Left renal pelvis (tissue), 4 donors: ENCODE results near the gene MBNL2. TPM values are rescaled to one million over a fixed set of nuclear protein-coding genes. Genes with fewer than 3 reads are reported as not detected.

Experiments used
- DNase-seq, 4 donors: peaks; one replicate each; pipeline ENCODE4 v3.0.0-alpha.2; 2013; ENCODE audit warnings: low read depth in 4 of 4, low spot score in 3 of 4
- polyA plus RNA-seq, 4 donors: library from polyadenylated mRNA; unstranded; fragments of 120-200 nt; gene quantifications; one replicate each; pipeline ENCODE4 v1.2.1, GENCODE V29; 2013; ENCODE audit not compliant: insufficient read length in 4 of 4

Gene MBNL2, protein sequence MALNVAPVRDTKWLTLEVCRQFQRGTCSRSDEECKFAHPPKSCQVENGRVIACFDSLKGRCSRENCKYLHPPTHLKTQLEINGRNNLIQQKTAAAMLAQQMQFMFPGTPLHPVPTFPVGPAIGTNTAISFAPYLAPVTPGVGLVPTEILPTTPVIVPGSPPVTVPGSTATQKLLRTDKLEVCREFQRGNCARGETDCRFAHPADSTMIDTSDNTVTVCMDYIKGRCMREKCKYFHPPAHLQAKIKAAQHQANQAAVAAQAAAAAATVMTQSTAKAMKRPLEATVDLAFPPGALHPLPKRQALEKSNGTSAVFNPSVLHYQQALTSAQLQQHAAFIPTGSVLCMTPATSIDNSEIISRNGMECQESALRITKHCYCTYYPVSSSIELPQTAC
- 10 to 100 TPM; 59.9 to 78.3 (median 63.9) TPM for polyA plus RNA-seq

DNA sequence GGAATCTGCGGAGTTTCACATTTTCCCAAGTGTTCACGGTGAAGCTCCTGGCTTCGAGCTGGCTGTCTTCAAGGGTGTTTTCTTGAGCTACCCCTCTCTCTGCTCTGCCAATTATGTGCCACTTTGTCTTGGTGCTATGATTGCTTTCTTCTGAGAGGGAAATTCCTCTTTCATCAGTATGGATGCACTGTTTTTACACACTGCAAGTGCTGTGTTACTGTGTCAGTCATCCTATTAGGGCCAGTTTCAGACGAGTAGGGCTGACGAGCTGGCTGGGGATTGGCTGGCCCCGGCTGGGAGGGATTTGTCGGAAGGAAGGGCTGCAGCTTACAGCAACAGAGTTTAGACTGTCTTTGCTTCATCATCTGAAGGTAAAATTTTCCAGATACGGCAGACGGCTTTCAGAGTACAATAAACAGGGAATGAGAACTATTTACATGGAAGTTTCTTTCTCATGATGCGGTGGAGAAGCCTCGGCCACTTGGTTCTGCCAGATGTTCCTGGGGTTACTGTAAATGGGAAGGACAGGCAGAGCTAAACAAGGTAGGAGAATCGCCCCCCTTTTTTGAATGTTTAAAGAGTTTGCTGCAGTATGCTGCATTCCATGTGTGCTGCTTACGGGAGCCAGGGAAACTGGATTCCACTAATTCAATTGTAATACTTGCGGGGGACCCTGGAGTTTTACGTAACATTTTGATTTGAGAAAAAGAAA is at the start of gene MBNL2:
Gene MBNL2 (plus strand): TSS at position 345 of the 712 bp plus-strand sequence. CDS start 53,903 bp downstream, outside the sequence.
- DNase-seq = peak; percentile 84 to 90 (median 88)

DNA sequence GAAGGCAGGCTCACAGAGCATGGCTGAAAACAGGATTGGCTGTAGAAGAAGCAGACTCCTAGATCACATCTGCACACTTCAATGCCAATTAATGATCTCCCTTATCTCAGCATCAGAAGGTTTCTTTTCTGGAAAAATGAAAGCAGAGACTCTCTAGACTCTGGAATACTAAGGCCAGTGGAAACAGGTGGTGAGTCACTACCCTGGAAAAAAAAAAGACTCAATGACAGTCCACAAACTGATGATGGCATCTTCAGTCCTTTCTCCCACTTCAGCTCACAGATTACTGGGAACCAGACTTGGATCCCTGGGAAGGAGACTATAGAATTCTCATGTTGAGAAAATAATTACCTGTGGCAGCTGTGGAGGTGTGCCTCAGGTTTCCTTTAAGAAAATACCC is 47.5 kb upstream of the MBNL2 start:
- DNase-seq = no peak

DNA sequence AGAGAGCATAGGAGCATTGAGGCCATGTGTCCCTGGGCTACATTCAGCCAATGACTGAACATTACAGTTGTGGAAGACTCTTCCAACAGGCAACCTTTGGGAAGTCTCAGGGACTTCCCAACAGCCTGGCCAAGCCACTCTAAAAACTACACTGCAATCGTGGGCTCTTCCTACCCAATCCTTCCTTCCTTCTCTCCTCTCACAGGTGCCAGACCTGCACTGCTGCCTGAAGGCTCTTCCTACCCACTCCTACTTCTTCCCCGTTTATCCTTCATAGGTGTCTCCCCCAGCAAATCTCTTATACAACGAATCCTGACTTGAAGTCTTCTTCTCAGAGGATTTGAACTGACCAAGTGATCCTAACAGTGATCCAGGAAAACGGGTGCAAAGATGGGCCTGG is 47.1 kb upstream of the MBNL2 start:
- no peak for DNase-seq

DNA sequence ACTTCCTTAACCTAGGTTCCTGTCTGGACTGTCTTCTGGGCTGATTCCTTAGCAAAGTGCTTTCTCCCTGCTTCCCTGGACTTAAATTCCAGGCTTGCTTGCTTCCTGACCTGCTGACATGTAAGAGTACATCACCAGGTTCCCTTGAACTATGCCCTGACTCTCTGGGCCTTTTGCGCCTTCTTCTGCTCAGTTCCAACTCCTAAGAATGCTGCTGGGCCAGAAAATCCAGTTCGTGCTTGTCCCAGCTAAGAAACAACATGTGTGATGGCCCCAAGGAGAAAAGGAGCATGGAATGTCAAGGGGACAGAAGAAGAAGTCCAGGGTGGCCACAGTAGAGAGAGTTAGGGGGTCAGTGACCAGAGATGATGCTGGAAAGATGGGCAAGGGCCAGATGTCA is 42.6 kb upstream of the MBNL2 start:
- no peak for DNase-seq

DNA sequence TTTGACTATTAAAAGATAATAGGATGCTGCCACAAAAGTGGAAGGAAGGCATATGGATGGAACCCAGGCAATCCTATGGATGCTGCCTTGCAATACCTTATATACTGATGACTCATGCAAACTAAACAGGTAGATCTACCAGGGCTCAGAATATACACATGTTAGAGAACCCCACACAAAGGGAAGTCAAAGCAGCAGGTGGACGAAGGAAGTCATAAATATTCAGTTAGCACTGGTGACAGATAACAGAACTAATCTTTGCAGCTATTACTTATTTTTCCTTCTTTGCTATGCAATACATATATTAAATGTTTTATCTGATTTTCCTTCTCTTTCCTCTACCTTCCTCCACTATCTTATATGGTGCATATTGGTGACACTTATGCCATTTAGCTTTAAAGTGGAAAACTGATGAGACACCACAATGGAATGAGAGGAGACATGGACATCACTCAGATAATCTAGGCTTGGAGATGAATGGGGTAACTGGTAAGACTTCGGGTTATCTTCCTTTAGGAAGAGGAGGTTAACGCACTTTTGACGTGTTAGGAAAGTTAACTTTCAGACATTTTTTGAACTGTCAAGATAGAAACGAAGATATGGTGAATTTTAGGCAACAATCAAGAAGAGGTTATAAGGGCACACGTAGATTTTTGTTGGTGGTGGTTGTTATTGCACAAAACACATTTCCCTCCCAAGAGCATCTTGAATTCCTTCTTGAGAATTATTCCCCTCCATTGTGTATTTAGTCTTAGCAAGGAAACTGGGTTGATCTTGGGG is 39.8 kb upstream of the MBNL2 start:
- no peak for DNase-seq

DNA sequence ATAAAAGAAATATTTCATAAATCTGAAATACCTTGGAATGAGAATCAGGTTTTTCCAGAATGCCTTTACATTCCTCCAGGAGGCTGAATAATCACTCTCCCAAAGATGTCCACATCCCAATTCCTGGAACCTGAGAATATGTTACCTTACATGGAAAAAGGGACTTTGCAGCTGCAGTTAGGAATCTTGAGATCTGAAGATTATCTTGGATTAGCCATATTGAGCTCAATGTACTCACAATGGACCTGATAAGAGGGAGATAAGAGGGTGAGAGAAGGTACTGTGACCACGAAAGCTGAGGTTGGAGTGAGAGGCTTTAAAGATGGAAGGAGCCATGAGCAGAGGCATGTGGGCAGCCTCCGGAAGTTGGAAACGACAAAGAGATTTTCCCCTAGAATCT is 36.8 kb upstream of the MBNL2 start:
- DNase-seq = no peak

DNA sequence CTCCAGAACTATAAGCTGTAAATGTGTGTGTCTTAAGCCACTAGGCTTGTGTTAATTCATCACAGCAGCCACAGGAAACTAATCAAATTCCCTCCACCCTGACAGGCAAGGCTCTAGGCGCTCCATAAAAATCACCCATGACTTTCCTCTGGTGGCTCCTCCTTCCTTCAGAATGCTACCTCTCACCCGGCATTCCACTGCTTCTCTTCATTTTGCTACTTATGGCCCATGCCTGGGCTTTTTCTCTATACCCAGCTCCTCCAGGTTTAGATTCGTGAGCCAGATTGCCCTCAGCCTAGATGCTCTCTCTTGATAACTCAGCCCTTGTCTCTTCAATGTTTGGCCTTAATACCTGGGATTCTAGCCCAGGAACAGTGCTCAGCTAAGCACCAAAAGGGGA is 36.4 kb upstream of the MBNL2 start:
- DNase-seq = no peak

DNA sequence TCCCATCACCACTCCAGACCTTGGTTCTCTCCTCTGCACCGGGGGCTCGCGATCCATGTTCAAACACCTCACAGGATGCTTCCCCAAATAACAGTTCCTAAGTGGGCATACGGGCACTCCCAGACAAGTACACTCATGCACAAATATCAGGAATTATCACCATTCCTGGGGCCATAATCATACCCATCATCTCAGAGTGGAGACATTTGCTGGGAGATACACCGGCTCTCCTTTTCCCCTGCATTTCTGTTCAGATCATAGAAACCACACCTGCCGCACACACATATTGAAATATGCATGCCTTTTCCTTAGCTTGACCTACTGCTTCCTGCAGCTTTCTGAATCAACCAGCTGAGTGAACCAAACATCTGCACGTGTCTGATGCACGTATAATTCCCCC is 33.9 kb upstream of the MBNL2 start:
- no peak for DNase-seq

DNA sequence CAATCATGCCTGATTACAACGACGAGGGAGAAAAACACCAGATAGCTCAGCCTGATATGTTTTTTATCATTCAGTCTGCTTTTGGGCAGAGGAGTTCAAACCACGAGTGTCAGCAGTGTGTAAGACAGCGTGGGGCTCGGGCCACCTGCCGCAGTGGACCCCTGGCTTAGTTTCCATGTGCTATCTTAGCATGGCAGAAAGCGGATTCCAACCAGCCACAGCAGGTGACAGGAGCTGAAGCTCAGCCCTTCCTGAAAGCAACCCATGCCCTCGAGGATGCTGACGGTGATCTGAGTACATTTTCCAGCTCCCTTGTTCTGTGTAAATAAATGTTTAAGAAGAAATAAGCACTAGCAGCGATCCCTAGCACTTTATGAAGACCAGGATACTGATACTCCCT is 32.2 kb upstream of the MBNL2 start:
- DNase-seq = no peak

DNA sequence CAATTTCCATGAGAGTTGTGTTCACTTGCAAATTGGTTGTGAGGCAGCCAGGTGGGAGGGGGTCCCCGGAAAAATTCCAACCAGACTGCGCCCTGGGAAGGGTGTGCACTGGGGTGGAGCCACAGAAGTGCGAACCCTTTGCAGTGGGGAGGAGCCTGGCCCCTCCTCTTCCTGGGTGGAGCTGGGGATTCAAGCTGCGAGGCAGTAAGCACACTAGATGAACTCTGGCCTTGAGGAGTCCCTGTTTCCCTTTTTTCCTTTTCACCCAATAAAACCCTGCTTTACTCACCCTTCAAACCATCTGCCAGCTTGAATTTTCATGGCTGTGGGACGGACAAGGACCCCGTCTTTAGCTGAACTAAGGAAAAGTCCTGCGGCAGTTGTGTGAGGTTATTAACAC is 31.0 kb upstream of the MBNL2 start:
- no peak for DNase-seq

DNA sequence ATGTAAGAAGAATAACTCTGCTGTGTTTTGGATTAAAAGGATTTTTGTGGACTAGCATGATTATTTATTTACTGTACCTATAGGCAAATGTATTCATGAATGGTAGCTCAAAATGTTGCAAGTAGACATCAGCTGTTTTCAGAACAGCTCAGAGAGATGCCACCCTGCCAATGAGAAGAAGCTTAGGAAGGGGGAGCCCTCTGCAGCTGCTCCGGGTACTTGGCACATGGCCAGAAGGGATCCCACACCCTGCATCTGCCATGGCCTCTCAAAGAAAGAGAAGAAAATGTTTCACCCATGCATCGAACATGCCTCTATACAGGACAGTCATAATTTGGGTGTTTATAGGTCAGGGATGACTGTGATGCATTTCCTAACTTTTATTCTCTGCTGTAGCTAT is 30.5 kb upstream of the MBNL2 start:
- no peak for DNase-seq

DNA sequence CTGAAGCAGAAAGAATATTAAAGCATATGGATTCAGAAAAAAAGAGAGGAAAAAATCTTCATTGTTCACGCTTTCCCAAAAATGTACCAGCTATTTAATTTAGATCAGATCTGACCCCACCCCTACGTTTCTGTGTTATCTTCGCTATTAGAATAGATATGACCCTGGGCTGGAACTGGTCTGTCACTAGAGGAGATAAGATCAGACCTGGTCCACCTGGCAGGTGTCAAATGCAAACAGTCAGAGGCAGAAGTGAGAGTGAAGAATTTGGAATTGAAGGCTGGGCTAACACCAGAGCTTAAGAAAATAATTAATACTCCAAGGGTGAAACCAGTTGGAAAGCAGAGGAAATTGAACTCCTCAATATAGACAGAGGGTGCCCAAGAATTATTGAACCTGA is 30.0 kb upstream of the MBNL2 start:
- DNase-seq = no peak

DNA sequence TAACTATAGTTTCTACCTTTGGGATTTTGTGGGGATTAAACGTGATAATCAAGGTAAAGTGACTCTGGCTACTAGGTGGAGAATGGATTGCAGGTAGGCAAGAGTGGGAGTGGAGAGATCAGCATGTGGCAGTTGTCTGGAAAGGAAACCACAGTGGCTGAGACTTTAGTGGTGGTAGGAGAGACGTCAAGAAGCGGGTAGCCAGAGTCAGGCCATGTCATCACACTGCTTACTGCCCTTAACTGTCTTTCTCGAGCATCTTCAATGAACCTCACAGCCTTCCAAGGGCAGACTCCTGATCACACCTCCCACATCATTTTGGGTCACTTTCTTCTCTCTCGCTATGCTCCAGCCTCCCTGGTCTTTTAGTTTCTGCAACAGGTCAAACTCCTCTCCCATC is 28.6 kb upstream of the MBNL2 start:
- no peak for DNase-seq

DNA sequence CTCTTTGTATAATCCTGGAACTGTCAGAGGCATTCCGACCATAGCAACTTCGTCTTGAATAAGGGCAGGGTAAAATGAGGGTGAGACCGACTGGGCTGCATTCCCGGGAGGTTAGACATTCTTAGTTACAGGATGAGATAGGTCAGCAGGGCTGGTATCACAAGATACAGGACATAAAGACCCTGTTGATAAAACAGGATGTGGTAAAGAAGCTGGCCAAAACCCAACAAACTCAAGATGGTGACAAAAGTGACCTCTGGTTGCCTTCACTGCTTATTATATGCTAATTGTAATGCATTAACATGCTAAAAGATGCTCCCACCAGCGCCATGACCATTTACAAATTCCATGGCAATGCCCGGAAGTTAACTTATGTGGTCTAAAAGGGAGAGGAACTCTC is 27.7 kb upstream of the MBNL2 start:
- DNase-seq = no peak

DNA sequence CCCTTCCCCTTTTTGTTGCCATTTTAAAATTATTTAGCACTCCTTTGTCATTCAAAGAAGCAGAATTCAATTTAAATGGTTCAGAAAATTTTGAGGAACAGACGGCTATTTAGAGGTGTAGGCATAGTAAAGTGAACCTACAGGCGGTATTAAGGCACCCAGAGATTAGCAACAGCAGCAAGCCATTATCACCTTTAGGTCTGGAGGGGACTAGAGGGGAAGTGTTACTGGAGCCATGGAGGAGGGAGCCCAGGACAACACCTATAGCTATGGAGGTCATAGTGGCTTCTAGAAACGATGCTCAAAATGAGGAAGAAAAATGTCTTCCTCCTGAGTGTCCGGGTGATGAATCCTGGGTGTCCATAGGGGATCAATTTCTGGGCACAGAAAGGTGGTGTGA is 25.8 kb upstream of the MBNL2 start:
- no peak for DNase-seq

DNA sequence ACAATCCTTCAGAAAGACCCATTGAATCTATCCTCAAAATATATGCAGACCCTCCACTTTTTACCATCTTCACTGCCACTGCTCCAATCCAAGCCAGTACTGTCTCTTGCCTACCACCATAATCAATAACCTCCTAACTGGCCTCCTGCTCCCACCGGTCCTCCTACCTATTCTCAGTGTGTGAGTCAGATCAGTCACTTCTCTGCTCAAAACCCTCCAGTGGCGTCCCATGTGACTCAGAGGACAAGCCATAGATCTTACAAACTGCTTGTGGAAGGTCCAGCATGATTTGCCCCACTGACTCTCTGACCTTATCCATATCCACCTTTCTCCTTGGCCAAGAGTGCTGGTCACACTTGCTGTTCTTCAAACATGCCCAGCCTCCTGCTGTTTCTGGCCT is 23.4 kb upstream of the MBNL2 start:
- DNase-seq = no peak

DNA sequence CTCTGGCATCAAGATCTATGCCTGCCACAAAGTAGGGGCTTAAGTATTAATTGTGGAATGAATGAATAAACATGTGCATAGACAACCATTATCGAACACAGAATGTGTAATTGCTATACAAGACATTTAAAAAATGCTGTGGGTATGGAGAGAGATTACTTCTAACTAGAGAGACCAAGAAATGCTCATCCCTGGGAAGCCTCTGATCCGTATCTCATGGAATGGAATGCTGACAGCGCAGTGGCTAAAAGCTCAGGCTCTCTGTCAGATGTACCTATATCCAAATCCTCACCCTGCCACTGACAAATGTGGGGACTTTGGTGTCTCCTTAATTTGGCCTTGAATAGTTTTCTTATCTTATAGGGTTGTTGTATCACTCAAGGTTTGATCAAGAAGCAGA is 22.7 kb upstream of the MBNL2 start:
- no peak for DNase-seq

DNA sequence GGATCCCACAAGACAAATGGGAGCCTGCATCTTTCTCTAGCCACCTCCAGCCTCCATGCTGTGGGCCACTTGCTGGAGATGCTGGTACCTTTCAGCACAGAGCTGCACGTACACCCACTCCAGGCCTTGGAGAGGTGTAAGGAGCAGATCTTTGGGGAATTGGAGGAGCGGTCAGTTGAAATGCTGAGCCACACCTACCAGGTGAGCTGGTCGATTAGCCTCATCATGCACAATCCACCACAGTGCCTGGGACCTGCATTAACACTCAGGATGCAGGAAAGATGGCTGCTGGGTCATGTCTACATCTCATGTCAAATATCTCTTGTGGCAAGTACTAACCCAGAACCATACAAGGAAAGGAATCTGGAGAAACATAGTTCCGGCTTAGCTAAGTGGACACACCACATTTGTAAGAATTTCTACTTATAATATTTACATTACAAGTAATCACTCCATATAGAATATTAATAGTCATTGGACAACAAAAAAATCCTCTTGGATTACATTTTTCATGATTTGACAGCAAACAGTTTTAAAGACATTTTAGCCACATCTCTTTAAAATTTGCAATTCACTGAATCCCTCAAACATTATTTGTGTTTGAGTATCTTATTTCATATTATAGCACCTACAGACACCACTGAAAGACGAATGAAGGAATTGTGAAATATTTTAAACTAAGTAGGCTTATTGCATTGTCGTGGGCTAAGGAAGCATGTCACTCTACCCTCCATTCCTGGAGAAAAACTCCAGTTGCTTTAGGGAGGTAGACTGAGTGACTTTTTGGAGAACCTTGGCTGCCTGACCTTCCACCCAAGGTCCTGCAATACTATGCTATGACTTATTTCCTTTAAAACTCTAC is 21.8 kb upstream of the MBNL2 start:
- no peak for DNase-seq

DNA sequence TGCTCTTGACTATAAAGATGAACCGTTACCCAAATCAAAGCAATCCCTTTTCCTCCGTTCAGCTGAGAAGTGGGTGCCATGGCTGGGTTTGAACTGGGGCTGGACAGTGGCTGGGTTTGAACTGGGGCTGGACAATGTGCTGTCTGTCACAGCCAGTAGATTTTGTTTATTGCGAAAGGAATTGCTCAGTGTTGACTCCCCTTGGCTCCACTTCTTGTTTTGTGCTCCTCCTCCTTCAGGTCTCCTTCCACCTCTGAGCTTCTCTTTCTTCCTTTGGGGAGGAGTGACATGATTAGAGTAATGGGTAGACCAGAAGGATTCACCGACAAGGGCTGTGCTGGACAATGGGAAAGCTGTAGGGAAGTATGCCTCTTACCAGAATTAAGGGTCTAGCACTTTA is 19.4 kb upstream of the MBNL2 start:
- no peak for DNase-seq

DNA sequence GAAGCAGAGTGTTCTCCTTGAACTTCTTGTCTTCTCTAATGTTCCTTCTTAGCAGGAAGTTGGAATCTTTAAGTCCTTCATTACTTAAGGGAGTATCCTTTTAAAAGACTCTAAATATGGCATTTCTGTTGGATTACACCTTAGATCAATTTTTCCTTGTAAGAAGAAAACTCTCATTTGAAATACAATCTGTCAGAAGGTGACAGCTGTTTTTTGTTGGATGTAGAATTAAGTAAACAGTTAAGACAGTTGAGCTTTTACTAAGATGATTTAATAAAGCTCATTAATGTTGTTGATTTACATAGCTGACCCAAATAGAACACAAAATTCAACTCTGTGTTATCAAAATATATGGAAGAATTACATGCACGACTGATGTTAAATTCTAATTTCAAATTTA is 16.7 kb upstream of the MBNL2 start:
- DNase-seq = no peak

DNA sequence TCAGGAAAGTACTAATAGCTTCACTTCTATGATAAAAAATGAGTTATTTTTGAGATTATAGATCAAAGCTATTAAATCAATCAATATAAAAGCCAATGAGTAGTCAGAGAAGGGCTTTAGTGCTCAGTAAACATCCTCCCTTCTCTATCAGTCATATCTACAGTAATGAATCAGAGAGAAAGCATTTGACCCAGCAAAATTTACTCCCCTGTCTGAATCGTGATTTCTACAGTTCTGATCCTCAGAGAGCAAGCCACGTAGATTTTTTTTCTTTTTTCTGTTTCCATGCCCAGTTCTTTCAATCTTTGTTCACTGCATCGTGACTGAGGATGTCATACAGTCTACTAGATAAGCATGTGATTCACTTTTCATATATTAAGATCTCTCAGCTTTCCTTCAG is 16.2 kb upstream of the MBNL2 start:
- DNase-seq = no peak
